Smooth muscle cell (in vitro differentiated cells): ENCODE data around the gene PGM3. TPM values are rescaled to one million over a fixed set of nuclear protein-coding genes. Genes with fewer than 3 reads are reported as not detected.

Source experiments
- DNase-seq: peaks from one replicate; lab custom pipeline; 2025; ENCODE audit not compliant: unreplicated experiment; lab: John Stamatoyannopoulos, UW
- H2AFZ ChIP-seq: fragments of 200-600 bp; sonication (generic); 2 replicates; pipeline ENCODE4 v1.6.0; 2016; ENCODE audit warnings: antibody characterized with exemption, low read depth, mild to moderate bottlenecking
- H3F3A ChIP-seq: fragments of 200-600 bp; sonication (generic); 2 replicates; pipeline ENCODE4 v1.6.0; 2017; ENCODE audit warnings: antibody characterized with exemption, low read depth
- H3K27ac ChIP-seq: fragments of 200-600 bp; sonication (generic); 2 replicates; pipeline ENCODE4 v1.5.1; 2016; ENCODE audit warnings: low read depth, mild to moderate bottlenecking
- H3K27me3 ChIP-seq: fragments of 200-600 bp; sonication (generic); 2 replicates; pipeline ENCODE4 v1.6.1; 2016; ENCODE audit warnings: low read depth, mild to moderate bottlenecking
- H3K36me3 ChIP-seq: fragments of 200-600 bp; sonication (generic); 2 replicates; pipeline ENCODE4 v1.5.1; 2016; ENCODE audit warnings: low read depth
- H3K4me1 ChIP-seq: fragments of 200-600 bp; sonication (generic); 2 replicates; pipeline ENCODE4 v1.5.1; 2016; ENCODE audit warnings: low read depth
- H3K4me2 ChIP-seq: fragments of 200-600 bp; sonication (generic); 2 replicates; pipeline ENCODE4 v1.6.0; 2016; ENCODE audit warnings: mild to moderate bottlenecking
- H3K4me3 ChIP-seq: fragments of 200-600 bp; sonication (generic); 2 replicates; pipeline ENCODE4 v1.5.1; 2016; ENCODE audit warnings: mild to moderate bottlenecking
- H3K79me2 ChIP-seq: fragments of 200-600 bp; sonication (generic); 2 replicates; pipeline ENCODE4 v1.6.0; 2016; ENCODE audit warnings: low read depth, mild to moderate bottlenecking
- H3K9ac ChIP-seq: fragments of 200-600 bp; sonication (generic); 2 replicates; pipeline ENCODE4 v1.6.0; 2016; ENCODE audit warnings: low read depth
- H3K9me3 ChIP-seq: fragments of 200-600 bp; sonication (generic); replicated peaks from 2 replicates; pipeline ENCODE4 v1.5.1; 2016; ENCODE audit warnings: low read depth
- H4K20me1 ChIP-seq: fragments of 200-600 bp; sonication (generic); 2 replicates; pipeline ENCODE4 v1.6.0; 2016; ENCODE audit warnings: low read depth
- CTCF ChIP-seq: fragments of 200-600 bp; sonication (generic); IDR thresholded peaks from 2 replicates; pipeline ENCODE4 v1.5.1; 2017; ENCODE audit warnings: borderline replicate concordance, mild to moderate bottlenecking, antibody characterized with exemption; ENCODE audit not compliant: insufficient read depth, poor library complexity, severe bottlenecking
- WGBS: methylation state at CpG from one replicate; pipeline ENCODE4 v1.1.7; 2016; ENCODE audit warnings: low lambda C conversion rate; 5-methylcytosine and 5-hydroxymethylcytosine counted together
- polyA plus RNA-seq: library from polyadenylated mRNA; unstranded; fragments of >200 nt; fragmentation: Nextera tagmentation; extraction: Ambion mirVana; gene quantifications from 2 replicates; pipeline ENCODE4 v1.2.1, GENCODE V29; 2016
- total RNA-seq: library from RNA; depleted of rRNA; stranded (reverse); fragments of >200 nt; gene quantifications from 2 replicates; pipeline ENCODE4 v1.2.3, GENCODE V29; 2014

PGM3 gene
- total and polyA plus RNA-seq, 2 experiments from 2014 or later, result 163 to 173 TPM

GRCh38 chr6:83126223-83126622 lies 66.8 kb downstream of the PGM3 start:
- Histone ChIP-seq H3K4me1 (no peaks in the 10 kb centered on the region), H3K9me3 (no peaks in the 10 kb centered on the region), H3K9ac (no peak overlapping the region), H3K36me3 (no peaks in the 10 kb centered on the region), H3K4me3 (no peak overlapping the region), H2AFZ (no peak overlapping the region), H3K79me2 (no peaks in the 10 kb centered on the region), H4K20me1 (no peaks in the 10 kb centered on the region), H3K27ac (no peak overlapping the region), H3K27me3 (no peaks in the 10 kb centered on the region), H3K4me2 (no peak overlapping the region), H3F3A (no peaks in the 10 kb centered on the region)
- 98% methylated on average over 2 of the region's 2 CpGs for WGBS
- no peak for DNase-seq
- no peak for TF ChIP-seq CTCF

- Histone ChIP-seq H3K27me3 (no peaks in the 10 kb centered on the region), H3K4me2 (no peak overlapping the region), H3F3A (no peaks in the 10 kb centered on the region), H3K4me3 (no peak overlapping the region), H3K4me1 (no peaks in the 10 kb centered on the region), H3K36me3 (no peaks in the 10 kb centered on the region), H3K9ac (no peak overlapping the region), H3K27ac (no peak overlapping the region), H2AFZ (no peak overlapping the region), H3K79me2 (no peaks in the 10 kb centered on the region), H4K20me1 (no peaks in the 10 kb centered on the region), H3K9me3 (no peaks in the 10 kb centered on the region)
- DNase-seq, result no peak
- TF ChIP-seq CTCF, result no peak
These were observed 67.6 kb downstream of the PGM3 start for GRCh38 chr6:83125425-83125824.

GRCh38 chr6:83124553-83124952 lies 68.5 kb downstream of the PGM3 start:
- H3K27ac ChIP-seq, result no peak overlapping the region
- no peak overlapping the region for H2AFZ ChIP-seq
- no peaks in the 10 kb centered on the region for H3K36me3 ChIP-seq
- H3K4me2 ChIP-seq, result no peak overlapping the region
- H3K9ac ChIP-seq, result no peak overlapping the region
- DNase-seq, result no peak
- H4K20me1 ChIP-seq, result no peaks in the 10 kb centered on the region
- H3K4me3 ChIP-seq, result no peak overlapping the region
- no peaks in the 10 kb centered on the region for H3K4me1 ChIP-seq
- H3F3A ChIP-seq, result no peaks in the 10 kb centered on the region
- TF ChIP-seq CTCF, result no peak
- no peaks in the 10 kb centered on the region for H3K27me3 ChIP-seq
- no peaks in the 10 kb centered on the region for H3K79me2 ChIP-seq
- 96% methylated on average over 3 of the region's 3 CpGs for WGBS
- no peaks in the 10 kb centered on the region for H3K9me3 ChIP-seq

GRCh38 chr6:83119742-83120300 lies 73.2 kb downstream of the PGM3 start:
- no peak overlapping the region for H3K9ac ChIP-seq

More at GRCh38 chr6:83119742-83120300, 73.2 kb downstream of the PGM3 start:
- Histone ChIP-seq H3K9me3 (no peaks in the 10 kb centered on the region), H4K20me1 (no peaks in the 10 kb centered on the region), H3K4me1 (no peaks in the 10 kb centered on the region), H3K4me2 (no peak overlapping the region), H3K79me2 (no peaks in the 10 kb centered on the region), H3K4me3 (no peak overlapping the region), H3K27me3 (no peaks in the 10 kb centered on the region), H3K27ac (no peak overlapping the region), H2AFZ (no peak overlapping the region), H3K36me3 (no peaks in the 10 kb centered on the region), H3F3A (no peaks in the 10 kb centered on the region)
- 95% methylated on average over 2 of the region's 2 CpGs for whole genome bisulfite sequencing
- TF ChIP-seq CTCF, result no peak
- no peak for DNase-seq
